ENCODE measurements around the gene FRG2B.
"Not testable (repeated sequence)": the region's sequence is repeated elsewhere in the genome, so short reads cannot be mapped to it uniquely, and the experiment has no call there.

The FRG2B gene

GRCh38 chr10:133600657-133601056 lies 25.9 kb downstream of the FRG2B start:
- DNase-seq (ENCODE audit: extremely low read depth in 1 of 2, low read depth in 1 of 2), result no peak

- DNase-seq (ENCODE audit: extremely low read depth in 1 of 2, low read depth in 1 of 2), result not testable (repeated sequence)
Observed at GRCh38 chr10:133599869-133600268, 26.7 kb downstream of the FRG2B start.

- no peak for DNase-seq (ENCODE audit: extremely low read depth in 1 of 2, low read depth in 1 of 2)
Observed at GRCh38 chr10:133592716-133593115, 33.9 kb downstream of the FRG2B start.

- no peak for DNase-seq (ENCODE audit: extremely low read depth in 1 of 2, low read depth in 1 of 2)
Observed at GRCh38 chr10:133590970-133591359, 35.6 kb downstream of the FRG2B start.

- DNase-seq (ENCODE audit: extremely low read depth in 1 of 2, low read depth in 1 of 2), result no peak
Observed at GRCh38 chr10:133590226-133590969, 36.2 kb downstream of the FRG2B start.

GRCh38 chr10:133577037-133577436 lies 49.6 kb downstream of the FRG2B start:
- DNase-seq (ENCODE audit: extremely low read depth in 1 of 2, low read depth in 1 of 2), result not testable (repeated sequence)
